GM19455 (cell line): ENCODE results near the gene SPOCK2.
"Not testable (repeated sequence)": the region's sequence is repeated elsewhere in the genome, so short reads cannot be mapped to it uniquely, and the experiment has no call there.

Experiments
- ATAC-seq: cut with Tn5 transposase; IDR thresholded peaks from one replicate; pipeline ENCODE4 v1.9.1; 2021; ENCODE audit not compliant: unreplicated experiment

SPOCK2 gene

GRCh38 chr10:72108004-72108370, 19.6 kb upstream of the SPOCK2 start:
- ATAC-seq, result not testable (repeated sequence)

DNA sequence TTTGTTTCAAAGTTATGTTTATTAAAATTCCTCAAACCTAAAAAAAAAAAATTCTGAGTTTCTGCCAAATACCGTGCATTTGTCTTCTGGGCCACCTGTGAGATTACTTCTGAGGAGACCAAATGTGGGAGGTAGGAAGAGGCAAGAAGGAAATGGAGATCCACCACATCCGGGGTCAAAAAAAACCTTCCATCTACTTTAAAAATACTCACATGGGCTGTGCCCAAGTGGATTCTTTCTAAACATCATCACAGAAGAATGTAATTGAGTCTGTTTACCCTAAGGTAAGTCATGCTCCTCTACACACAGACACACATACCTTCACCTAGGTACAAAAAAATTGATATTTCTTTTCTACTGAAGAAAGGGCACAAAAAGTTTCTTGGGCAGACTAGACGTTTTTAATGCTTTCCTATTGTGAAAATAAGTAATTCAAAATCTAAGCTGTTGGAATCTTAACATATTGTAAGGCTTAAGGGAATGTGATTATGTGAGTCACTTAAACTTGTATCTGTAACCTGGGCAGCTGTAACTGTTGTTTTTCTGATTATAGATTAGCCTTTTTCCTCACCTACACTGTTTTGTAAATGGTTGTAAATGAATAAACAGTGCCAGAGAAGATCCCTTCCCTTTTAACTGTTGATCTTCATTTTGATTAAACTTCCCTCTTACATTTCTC, 19.1 kb upstream of the SPOCK2 start:
- ATAC-seq, result no peak

- ATAC-seq, result no peak
Observed at GRCh38 chr10:72106896-72107295, 18.5 kb upstream of the SPOCK2 start.

DNA sequence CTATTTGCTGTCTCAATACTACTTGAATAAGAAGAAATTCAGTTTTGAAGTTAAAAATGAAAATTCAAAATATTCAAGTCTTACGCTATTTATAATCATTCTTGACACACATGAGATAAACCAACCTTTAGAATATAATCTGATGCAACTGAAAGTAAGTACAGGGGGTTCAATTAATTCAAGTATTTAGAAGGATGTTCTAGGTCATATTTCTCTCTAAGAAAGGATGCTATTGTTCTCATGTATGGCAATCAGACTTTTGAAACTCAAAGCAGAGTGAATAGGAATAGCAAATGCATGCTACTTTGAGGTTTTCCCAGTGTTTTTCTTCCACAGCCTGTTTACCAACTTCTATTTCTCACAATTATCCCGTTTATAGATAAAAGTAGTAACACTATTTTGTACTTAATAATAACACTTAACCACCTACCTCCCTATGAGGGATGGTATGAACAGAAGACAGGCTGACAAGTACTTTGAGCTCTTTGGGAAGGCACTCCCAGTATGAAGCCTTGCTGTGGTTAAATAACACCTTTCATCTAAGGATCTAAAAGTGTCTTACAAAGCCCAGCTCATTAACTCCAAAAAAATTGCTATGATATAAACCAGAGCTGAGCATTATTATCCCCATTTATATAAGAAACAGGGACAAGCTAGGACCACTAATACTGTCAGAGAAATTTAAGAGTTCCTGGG, 18.0 kb upstream of the SPOCK2 start:
- ATAC-seq, result no peak

DNA sequence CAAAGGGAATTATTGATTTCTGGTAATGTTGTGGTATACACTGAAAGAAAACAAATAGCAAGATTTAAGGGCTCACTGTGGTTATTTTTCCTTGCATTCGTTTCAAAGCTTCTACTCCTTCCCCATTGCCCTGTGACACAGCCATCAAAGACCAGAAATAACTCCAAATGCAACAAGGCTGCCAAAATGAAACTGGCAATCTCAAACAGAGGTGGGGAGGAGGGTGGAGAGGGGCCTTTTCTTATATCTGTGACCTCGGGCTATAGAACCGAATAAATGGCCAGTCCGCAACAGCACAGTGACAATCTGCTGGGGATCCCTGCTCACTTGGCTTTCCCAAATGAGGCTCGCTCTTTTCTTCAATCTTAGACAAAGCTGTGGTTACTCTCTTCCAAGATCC, 17.4 kb upstream of the SPOCK2 start:
- ATAC-seq, result no peak

GRCh38 chr10:72105098-72105475, 16.7 kb upstream of the SPOCK2 start:
- no peak for ATAC-seq

- ATAC-seq, result no peak
Observed at GRCh38 chr10:72104472-72105097, 16.2 kb upstream of the SPOCK2 start.

- ATAC-seq, result no peak
Observed at GRCh38 chr10:72099600-72099921, 11.2 kb upstream of the SPOCK2 start.

GRCh38 chr10:72098836-72099599, 10.7 kb upstream of the SPOCK2 start:
- no peak for ATAC-seq

DNA sequence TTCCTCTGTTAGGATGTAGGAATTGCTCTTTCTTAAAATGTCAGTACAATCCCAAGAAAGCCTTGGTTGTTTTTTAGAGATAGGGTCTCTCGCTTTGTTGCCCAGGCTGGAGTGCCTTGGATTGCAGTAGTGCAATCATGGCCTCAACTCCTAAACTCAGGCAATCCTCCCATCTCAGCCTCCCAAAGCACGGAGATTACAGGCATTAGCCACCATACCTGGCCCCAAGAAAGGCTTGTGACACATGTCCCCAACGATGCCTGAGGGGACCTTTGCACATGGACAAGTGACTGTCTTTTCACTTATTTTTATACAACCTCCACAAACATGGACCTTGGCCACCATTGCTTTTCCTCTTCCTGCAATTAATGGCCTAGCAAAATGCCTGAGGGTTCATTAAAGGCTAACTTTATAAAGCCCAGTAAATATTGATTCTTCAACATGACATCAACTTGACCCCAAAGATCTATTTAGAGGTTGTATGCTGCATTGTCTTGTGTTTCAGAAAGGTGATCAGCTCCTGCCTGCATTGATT, 10.0 kb upstream of the SPOCK2 start:
- no peak for ATAC-seq

- ATAC-seq, result no peak
Observed at GRCh38 chr10:72097448-72098300, 9.3 kb upstream of the SPOCK2 start.

DNA sequence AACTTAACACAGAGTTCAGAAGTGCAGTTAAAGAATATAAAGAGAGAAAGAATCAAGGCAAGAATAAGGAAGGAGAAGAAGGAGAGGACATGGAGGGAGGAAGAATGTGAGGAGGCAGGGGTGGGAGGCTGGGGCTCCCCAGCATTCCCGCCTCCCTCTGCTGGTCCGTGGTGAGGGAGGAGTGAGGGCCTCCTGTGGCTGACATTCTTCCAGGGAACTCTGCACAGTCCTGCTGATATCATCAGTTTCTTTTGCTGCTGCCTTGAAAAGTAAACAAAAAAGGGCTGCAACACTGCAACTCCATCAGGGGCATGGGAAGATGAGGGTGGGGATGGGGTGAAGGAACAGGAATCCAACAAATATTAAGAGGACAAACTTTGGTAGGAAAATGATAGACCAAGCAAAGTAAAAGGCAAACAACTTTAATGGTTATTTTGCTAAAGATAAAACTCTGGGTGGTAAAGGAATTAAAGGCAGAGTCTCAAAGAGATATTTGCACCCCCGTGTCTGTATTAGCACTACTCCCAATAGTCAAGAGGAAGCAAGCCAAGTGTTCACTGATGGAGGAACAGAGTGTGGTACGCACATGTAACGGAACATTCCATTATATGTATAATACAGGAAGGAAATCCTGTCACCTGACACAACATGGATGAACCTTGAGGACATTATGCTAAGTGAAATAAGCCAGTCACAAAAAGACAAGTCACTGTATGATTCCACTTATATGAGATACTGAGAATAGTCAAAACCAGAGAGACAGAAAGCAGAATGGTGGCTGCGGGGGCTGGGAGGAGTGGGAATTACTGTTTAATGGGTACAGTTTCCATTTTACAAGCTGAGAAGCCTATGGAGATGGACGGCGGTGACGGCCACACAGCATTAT, 8.0 kb upstream of the SPOCK2 start:
- ATAC-seq, result no peak

DNA sequence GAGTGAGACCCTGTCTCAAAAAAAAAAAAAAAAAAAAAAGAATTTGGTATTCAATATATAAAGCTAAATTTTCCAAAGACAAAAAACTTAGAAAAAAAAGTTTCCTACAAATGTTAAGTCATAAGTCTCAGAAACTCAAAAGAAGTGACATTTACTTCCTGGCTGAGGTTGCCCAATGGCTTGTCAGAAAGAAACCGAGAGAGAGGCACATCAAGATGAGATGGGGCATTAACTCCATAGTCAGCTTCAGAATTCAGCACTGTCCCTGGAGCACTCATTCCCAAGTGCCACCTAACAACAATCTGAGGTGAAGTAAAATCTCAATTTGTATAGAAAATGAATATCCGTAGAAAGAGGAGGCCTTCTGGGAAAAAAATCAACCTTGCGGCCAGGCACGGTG, 6.8 kb upstream of the SPOCK2 start:
- ATAC-seq, result no peak

- ATAC-seq, result no peak
Observed at GRCh38 chr10:72094574-72094973, 6.2 kb upstream of the SPOCK2 start.

GRCh38 chr10:72093450-72093849, 5.1 kb upstream of the SPOCK2 start:
- ATAC-seq, result no peak

DNA sequence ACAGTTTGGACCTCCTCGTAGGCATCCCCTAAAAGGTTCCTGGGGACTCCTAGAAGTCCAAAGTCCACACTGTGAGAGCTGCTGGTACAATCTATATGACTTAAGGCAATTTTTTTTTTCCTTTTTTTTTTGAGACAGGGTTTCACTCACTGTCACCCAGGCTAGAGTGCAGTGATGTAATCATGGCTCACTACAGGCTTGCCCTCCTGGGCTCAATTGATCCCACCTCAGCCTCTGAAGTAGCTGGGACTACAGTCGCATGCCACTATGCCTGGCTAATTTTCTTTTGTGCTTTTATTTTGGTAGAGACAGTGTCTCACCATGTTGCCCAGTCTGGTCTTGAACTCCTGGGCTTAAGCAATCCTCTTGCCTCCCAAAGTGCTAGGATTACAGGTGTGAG, 4.6 kb upstream of the SPOCK2 start:
- no peak for ATAC-seq

- ATAC-seq, result no peak
Observed at GRCh38 chr10:72092171-72092924, 4.0 kb upstream of the SPOCK2 start.

GRCh38 chr10:72090326-72090725, 2.0 kb upstream of the SPOCK2 start:
- no peak for ATAC-seq

- no peak for ATAC-seq
Observed at GRCh38 chr10:72089618-72090017, 1.3 kb upstream of the SPOCK2 start.
